Mammary epithelial cell (primary cell): ENCODE measurements around the gene THOC2.

ENCODE experiments used
- CTCF ChIP-seq, 2 donors: IDR thresholded peaks in 1 of 2; conservative IDR thresholded peaks in 1 of 2; 2 replicates each; pipeline ENCODE4 v1.5.1; 2011 to 2012; ENCODE audit warnings: inconsistent platforms in 2 of 2, low read length in 2 of 2, mild to moderate bottlenecking in 2 of 2, control low read depth in 1 of 2, low read depth in 1 of 2; ENCODE audit not compliant: insufficient read depth in 1 of 2; ENCODE audit errors: extremely low read depth in 1 of 2
- EZH2 ChIP-seq: IDR thresholded peaks from 2 replicates; pipeline ENCODE4 v1.6.1; 2012; ENCODE audit warnings: low read length, inconsistent platforms, borderline replicate concordance

GRCh38 chrX:123728554-123728953 is 4.3 kb downstream of the THOC2 start:
- TF ChIP-seq CTCF (conservative IDR thresholded peaks at IDR 0.05 in 1 of 2, IDR thresholded peaks at IDR 0.05 in 1 of 2; ENCODE audit: extremely low read depth in 1 of 2, insufficient read depth in 1 of 2, low read depth in 1 of 2, low read length in 2 of 2) (no peak), EZH2 (no peak)
